ENCODE data around the gene RPA1.

The RPA1 gene

GRCh38 chr17:1915889-1916288 lies 86.1 kb downstream of the RPA1 start:
- TF ChIP-seq CTCF (conservative IDR thresholded peaks at IDR 0.05; ENCODE audit: low read depth, low read length) = no peak
- no peak overlapping the region for H3K4me3 ChIP-seq (ENCODE audit: low read depth, low read length)
- no peak for DNase-seq (ENCODE audit: low read depth)

DNA sequence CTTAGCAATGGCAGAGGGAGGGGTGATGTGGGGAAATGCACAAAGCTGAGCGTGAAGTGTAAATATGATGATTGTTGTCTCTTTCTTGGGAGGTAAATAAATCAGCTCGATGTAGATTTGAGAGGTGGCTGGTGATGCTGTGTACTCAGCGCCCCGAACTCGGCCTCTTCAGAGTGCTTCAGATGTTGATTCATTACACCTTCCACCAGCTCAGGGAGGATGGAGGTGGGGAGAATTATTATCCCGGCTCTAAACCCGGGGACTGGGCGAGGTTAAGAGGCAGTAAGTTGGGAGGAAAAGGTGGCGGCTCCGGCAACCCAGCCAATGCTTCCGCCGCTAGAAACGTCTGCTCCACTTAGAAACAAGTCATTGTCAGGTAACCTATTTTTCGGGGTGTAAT lies 86.5 kb downstream of the RPA1 start:
- no peak for TF ChIP-seq CTCF (conservative IDR thresholded peaks at IDR 0.05; ENCODE audit: low read depth, low read length)
- no peak overlapping the region for H3K4me3 ChIP-seq (ENCODE audit: low read depth, low read length)
- DNase-seq (ENCODE audit: low read depth) = no peak

DNA sequence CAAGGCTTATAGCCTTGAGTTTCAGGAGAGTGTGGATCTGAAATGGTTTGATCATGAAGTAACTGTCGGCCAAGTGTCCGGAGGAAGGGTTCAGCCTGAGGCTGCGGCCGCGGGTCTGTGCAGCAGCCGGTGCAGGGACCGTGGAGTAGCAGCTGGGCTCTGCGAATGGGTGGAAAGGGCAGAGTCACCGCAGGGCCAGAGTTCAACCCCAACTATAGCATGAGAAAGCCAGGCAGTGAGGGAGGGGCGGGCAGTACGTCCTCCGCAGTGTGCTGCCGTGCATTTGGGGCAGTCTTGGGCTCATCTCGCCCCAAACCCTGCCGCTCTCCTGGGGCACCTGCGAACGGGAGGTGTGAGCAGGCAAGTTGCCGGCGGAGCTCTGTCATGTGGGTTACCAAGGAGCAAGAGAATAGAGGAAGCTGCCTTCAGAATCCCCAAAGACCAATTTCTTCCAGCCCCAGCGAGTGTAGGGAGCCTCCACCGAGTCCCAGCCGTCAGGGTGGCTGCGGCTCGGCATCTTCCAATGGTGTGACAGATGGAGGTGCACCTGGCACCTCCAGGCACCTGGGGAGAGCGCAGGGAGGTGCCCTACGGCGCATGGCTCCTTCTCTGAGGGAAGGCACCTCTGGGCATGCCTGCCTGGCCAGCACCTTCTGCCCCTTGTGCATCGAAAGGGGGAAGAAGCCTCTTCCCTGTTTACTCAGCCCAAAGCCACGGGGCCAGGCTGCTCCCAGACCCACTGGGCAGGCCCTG lies 87.3 kb downstream of the RPA1 start:
- no peak overlapping the region for H3K4me3 ChIP-seq (ENCODE audit: low read depth, low read length)
- no peak for TF ChIP-seq CTCF (conservative IDR thresholded peaks at IDR 0.05; ENCODE audit: low read depth, low read length)
- DNase-seq (ENCODE audit: low read depth) = no peak

DNA sequence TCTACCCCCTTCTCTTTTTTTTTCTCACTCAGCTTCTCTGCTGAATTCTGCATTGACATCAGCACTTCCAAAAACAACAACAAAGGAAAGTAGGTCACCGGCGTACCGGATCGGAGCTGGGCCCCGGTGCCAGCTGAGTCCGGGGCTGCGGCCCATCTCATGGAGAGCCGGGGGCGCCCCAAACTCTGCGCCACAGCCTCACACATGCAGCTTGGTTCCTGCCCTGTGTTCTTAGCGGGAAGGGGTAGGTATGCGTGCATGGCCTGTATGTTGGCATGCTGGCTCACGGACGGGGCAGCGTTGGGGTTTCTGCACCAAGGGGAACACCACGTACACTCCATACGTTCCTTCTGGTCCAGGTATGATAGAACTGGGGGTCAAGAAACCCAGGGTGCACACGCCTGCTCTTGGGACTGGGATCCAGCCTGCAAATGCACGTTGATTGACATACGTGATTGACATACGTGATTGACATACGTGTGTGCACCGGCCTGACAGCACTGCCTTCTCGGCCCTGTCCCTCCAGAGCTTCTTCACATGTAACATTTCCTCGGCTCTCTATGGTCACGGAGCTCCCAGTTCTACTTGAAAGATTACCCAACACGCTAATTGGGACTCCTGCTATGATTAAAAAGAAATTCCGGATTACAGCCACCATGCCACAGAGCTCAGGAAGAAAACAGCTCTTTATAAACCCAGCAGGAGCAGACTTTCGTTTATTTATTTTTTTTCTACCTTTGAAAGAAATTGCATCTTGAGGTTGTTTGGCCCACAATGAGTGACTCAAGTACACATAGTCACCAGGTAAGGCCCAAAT lies 88.7 kb downstream of the RPA1 start:
- no peak overlapping the region for H3K4me3 ChIP-seq (ENCODE audit: low read depth, low read length)
- no peak for DNase-seq (ENCODE audit: low read depth)
- TF ChIP-seq CTCF (conservative IDR thresholded peaks at IDR 0.05; ENCODE audit: low read depth, low read length) = no peak

DNA sequence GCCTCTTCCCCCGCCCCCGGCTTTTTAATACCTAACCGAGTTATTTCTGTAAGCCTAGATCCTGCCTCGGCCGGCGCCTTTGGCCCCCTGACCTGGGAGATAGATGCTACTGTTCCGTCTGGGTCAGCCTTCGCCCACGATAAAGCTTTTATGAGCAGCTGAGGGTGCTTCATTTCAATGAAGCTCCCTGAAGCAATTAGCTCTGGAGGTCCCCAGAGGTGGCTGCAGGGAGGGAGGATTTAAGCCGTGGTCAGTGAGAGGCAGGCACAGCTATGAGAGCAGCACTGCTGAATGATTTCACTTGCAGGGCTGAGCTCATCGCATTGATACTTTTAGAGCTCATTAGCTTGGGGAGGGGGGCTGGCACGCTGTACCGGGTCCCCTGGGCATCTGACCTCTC lies 89.4 kb downstream of the RPA1 start:
- no peak for TF ChIP-seq CTCF (conservative IDR thresholded peaks at IDR 0.05; ENCODE audit: low read depth, low read length)
- no peak overlapping the region for H3K4me3 ChIP-seq (ENCODE audit: low read depth, low read length)
- no peak for DNase-seq (ENCODE audit: low read depth)

GRCh38 chr17:1920948-1921351 lies 91.1 kb downstream of the RPA1 start:
- no peak for DNase-seq (ENCODE audit: low read depth)
- H3K4me3 ChIP-seq (ENCODE audit: low read depth, low read length) = no peak overlapping the region

More at GRCh38 chr17:1920948-1921351, 91.1 kb downstream of the RPA1 start:
- no peak for TF ChIP-seq CTCF (conservative IDR thresholded peaks at IDR 0.05; ENCODE audit: low read depth, low read length)

All from choroid plexus epithelial cell (primary cell).